HepG2 (cell line): Measurements from ENCODE around the gene LIN28A. TPM values are rescaled to one million over a fixed set of nuclear protein-coding genes. Genes with fewer than 3 reads are reported as not detected.

Experiments
- ATAC-seq: fragments of 200-7000 bp; cut with Tn5 transposase; 3 replicates; pipeline ENCODE4 v1.9.1; 2020; ENCODE audit warnings: mild to moderate bottlenecking, moderate library complexity
- BruUV-seq: library from RNA; stranded (reverse); fragments of 400-500 nt; replicated peaks from 2 replicates; lab custom pipeline; 2021; lab: Mats Ljungman, UMichigan
- CTCF ChIA-PET: fragments of 300-600 bp; formaldehyde crosslinking; extraction: SDS; loops from one replicate; lab custom pipeline; 2021; ENCODE audit warnings: low total read pairs, inconsistent platforms, low intra/inter-chr PET ratio; lab: Yijun Ruan, JAX
- POLR2A ChIA-PET: fragments of 350-600 bp; sonication (Branson Sonifier 250); formaldehyde crosslinking; loops from one replicate; lab custom pipeline; 2020; ENCODE audit warnings: antibody characterized with exemption, inconsistent platforms; lab: Yijun Ruan, JAX
- DNase-seq: peaks from one replicate; pipeline ENCODE4 v3.0.0-alpha.2; 2015; ENCODE audit warnings: low spot score
- FAIRE-seq: peaks from 3 replicates; lab custom pipeline; 2011; peaks lifted over from hg19 to GRCh38; lab: Jason Lieb, UNC
- H2AFZ ChIP-seq: one replicate; pipeline ENCODE4 v1.6.1; 2011; ENCODE audit warnings: low read length, inconsistent platforms
- H3K27ac ChIP-seq: fragments of 300-600 bp; 3 replicates; pipeline ENCODE4 v1.8.0; 2011; ENCODE audit warnings: mixed run types, mild to moderate bottlenecking, mixed read lengths, low read length, inconsistent platforms; ENCODE audit not compliant: insufficient read depth; ENCODE audit errors: extremely low read length
- H3K27me3 ChIP-seq, 2 experiments: fragments of 200-600 bp in 1 of 2; 2 replicates in 1 of 2; 3 replicates in 1 of 2; pipeline versions ENCODE4 v1.6.0 to v1.8.0; 2011; ENCODE audit warnings: low read length in 2 of 2, mild to moderate bottlenecking in 2 of 2, moderate library complexity in 2 of 2, inconsistent platforms in 1 of 2; ENCODE audit not compliant: insufficient read depth in 2 of 2, control insufficient read depth in 1 of 2
- H3K36me3 ChIP-seq, 2 experiments: fragments of 200-600 bp in 1 of 2; replicated peaks in 1 of 2; 2 replicates in 1 of 2; 3 replicates in 1 of 2; pipeline versions ENCODE4 v1.5.1 to v1.8.0; 2011; ENCODE audit warnings: low read length in 2 of 2, inconsistent platforms in 1 of 2; ENCODE audit not compliant: insufficient read depth in 2 of 2, control insufficient read depth in 1 of 2
- H3K4me1 ChIP-seq: 2 replicates; pipeline ENCODE4 v1.5.1; 2012; ENCODE audit warnings: low read length, inconsistent platforms; ENCODE audit not compliant: insufficient read depth
- H3K4me2 ChIP-seq: 2 replicates; pipeline ENCODE4 v1.6.0; 2011; ENCODE audit warnings: low read depth, low read length, inconsistent platforms
- H3K4me3 ChIP-seq, 3 experiments: fragments of 200-600 bp in 1 of 3; sonication (generic), shearing (Covaris generic) in 1 of 3; replicated peaks in 1 of 3; 2 replicates each; pipeline ENCODE4 v1.5.1; 2011 to 2016; ENCODE audit warnings: low read length in 3 of 3, inconsistent platforms in 2 of 3, low read depth in 2 of 3, mild to moderate bottlenecking in 2 of 3, control low read depth in 1 of 3, mixed read lengths in 1 of 3; ENCODE audit not compliant: insufficient read depth in 1 of 3
- H3K79me2 ChIP-seq: one replicate; pipeline ENCODE4 v1.6.1; 2011; ENCODE audit warnings: low read length, inconsistent platforms; ENCODE audit not compliant: insufficient read depth
- H3K9ac ChIP-seq: 2 replicates; pipeline ENCODE4 v1.6.0; 2011; ENCODE audit warnings: mild to moderate bottlenecking, low read depth, low read length, inconsistent platforms; ENCODE audit not compliant: insufficient read depth
- H3K9me3 ChIP-seq: 2 replicates; pipeline ENCODE4 v1.5.1; 2012; ENCODE audit warnings: mild to moderate bottlenecking, low read length
- H4K20me1 ChIP-seq: 2 replicates; pipeline ENCODE4 v1.6.0; 2011; ENCODE audit warnings: inconsistent platforms, mild to moderate bottlenecking, low read length, moderate library complexity; ENCODE audit not compliant: insufficient read depth
- CHD4 ChIP-seq: fragments of 200-600 bp; sonication (generic); IDR thresholded peaks from 2 replicates; pipeline ENCODE4 v1.7.0; 2017; ENCODE audit warnings: mild to moderate bottlenecking, low read length, borderline replicate concordance
- NFE2L1 ChIP-seq: sonication (generic); formaldehyde crosslinking; IDR thresholded peaks from 2 replicates; pipeline ENCODE4 v1.4.0; 2020; ENCODE audit warnings: missing genetic modification reagents, mild to moderate bottlenecking, borderline replicate concordance
- NR1H2 ChIP-seq: sonication (generic); formaldehyde crosslinking; IDR thresholded peaks from 2 replicates; pipeline ENCODE4 v1.8.1; 2022; ENCODE audit warnings: low read depth, missing genetic modification reagents, borderline replicate concordance
- ZNF10 ChIP-seq: sonication (generic); formaldehyde crosslinking; IDR thresholded peaks from 2 replicates; pipeline ENCODE4 v1.4.0; 2020; ENCODE audit warnings: mild to moderate bottlenecking, low read depth, missing genetic modification reagents, borderline replicate concordance
- ZNF530 ChIP-seq: sonication (generic); formaldehyde crosslinking; IDR thresholded peaks from 2 replicates; pipeline ENCODE4 v1.5.0; 2020; ENCODE audit warnings: low read depth, mild to moderate bottlenecking, missing genetic modification reagents
- WGBS: methylation state at CpG from one replicate; pipeline ENCODE4 v1.1.6; 2017; ENCODE audit warnings: low lambda C conversion rate; 5-methylcytosine and 5-hydroxymethylcytosine counted together
- in situ Hi-C: cut with HindIII; loops from 2 replicates; pipeline ENCODE4 v1.10.0; 2017; ENCODE audit warnings: low pct_unique_long_range_greater_than_20kb; ENCODE audit not compliant: extremely low pct_ligation_motif_present
- intact Hi-C: fragments of 100-400 bp; cut with micrococcal nuclease; formaldehyde crosslinking; loops from one replicate; pipeline ENCODE4 v1.10.0; 2022; ENCODE audit not compliant: unreplicated experiment
- polyA plus RNA-seq, 8 experiments: library from polyadenylated mRNA; depleted of rRNA in 3 of 8; stranded (reverse) in 7 of 8; unstranded in 1 of 8; fragments of >200 nt; fragmentation: Illumina TruSeq in 4 of 8; extraction: Trizol in 4 of 8; gene quantifications; 2 replicates each; pipeline versions ENCODE4 v1.2.1 to v1.2.3, GENCODE V29; 2011 to 2016; ENCODE audit warnings: low read depth in 4 of 8, missing spikeins in 1 of 8, mixed read lengths in 1 of 8; ENCODE audit not compliant: insufficient read depth in 1 of 8
- total RNA-seq, 5 experiments: library from RNA; depleted of rRNA; stranded (reverse); fragments of >200 nt; fragmentation: Illumina TruSeq; extraction: Trizol; gene quantifications; 2 replicates each; pipeline ENCODE4 v1.2.3, GENCODE V29; 2016; ENCODE audit warnings: low read depth in 1 of 5
- TF ChIP-seq, protein P1 (sequence below): sonication (generic); formaldehyde crosslinking; IDR thresholded peaks from 2 replicates; pipeline ENCODE4 v1.8.0; 2022; ENCODE audit warnings: missing genetic modification reagents, mild to moderate bottlenecking, borderline replicate concordance
- TF ChIP-seq, protein P2 (sequence below): sonication (generic); formaldehyde crosslinking; IDR thresholded peaks from 2 replicates; pipeline ENCODE4 v1.4.0; 2020; ENCODE audit warnings: missing genetic modification reagents
- TF ChIP-seq, protein P3 (sequence below): sonication (generic); formaldehyde crosslinking; IDR thresholded peaks from 2 replicates; pipeline ENCODE4 v1.4.0; 2020; ENCODE audit warnings: missing genetic modification reagents
- TF ChIP-seq, protein P4 (sequence below): sonication (generic); formaldehyde crosslinking; conservative IDR thresholded peaks from 2 replicates; pipeline ENCODE4 v1.4.0; 2020; ENCODE audit warnings: mild to moderate bottlenecking, missing genetic modification reagents, moderate library complexity
- TF ChIP-seq, protein P5 (sequence below): sonication (generic); formaldehyde crosslinking; IDR thresholded peaks from 2 replicates; pipeline ENCODE4 v1.5.0; 2020; ENCODE audit warnings: mild to moderate bottlenecking, missing genetic modification reagents, borderline replicate concordance

Gene LIN28A
- total and polyA plus RNA-seq, 2 of the 13 experiments (the other 11 are each of a cell fraction or from before 2014, with no cell fraction given) = not detected

DNA sequence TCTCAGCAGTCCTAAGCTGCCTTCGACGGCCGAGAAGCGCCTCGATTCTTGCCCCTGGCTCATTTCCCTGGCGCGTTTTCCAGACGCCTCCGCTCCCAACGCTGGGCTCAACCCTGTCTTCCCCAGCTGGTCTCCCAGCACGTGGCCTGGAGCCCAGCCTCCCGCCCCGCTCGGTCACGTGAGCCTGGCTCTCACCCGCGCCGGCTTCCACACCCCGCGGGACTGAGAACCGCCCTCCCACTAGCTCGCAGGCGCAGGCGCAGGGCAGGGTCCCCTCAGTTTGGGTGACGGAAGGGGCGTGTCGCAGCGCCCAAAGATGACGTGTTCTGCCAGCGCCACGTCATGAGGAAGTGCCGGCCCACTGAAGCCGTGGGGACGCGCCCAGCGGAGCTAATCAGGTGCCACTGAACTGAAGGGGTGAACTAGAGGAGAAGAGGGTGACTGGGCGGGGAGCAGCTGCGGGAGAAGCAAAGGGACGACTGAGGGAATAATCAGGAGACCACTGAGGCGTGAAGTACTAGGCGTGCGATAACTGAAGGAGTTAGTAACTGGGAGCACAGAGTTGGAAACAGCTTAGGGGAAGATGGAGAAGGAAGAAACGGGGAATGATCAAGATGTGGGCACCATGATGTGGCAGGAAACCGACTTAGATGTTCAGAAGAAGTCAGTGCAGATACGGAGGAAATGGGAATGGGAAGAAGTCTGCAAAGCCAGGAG, 21.5 kb downstream of the LIN28A start, which contains the start of gene DHDDS (continued):
- TF ChIP-seq, protein P1, sequence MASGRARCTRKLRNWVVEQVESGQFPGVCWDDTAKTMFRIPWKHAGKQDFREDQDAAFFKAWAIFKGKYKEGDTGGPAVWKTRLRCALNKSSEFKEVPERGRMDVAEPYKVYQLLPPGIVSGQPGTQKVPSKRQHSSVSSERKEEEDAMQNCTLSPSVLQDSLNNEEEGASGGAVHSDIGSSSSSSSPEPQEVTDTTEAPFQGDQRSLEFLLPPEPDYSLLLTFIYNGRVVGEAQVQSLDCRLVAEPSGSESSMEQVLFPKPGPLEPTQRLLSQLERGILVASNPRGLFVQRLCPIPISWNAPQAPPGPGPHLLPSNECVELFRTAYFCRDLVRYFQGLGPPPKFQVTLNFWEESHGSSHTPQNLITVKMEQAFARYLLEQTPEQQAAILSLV = peak; percentile 97
- TF ChIP-seq ZNF530 (CRISPR knock-in tag) = no peak
- no peak for TF ChIP-seq ZNF10

DNA sequence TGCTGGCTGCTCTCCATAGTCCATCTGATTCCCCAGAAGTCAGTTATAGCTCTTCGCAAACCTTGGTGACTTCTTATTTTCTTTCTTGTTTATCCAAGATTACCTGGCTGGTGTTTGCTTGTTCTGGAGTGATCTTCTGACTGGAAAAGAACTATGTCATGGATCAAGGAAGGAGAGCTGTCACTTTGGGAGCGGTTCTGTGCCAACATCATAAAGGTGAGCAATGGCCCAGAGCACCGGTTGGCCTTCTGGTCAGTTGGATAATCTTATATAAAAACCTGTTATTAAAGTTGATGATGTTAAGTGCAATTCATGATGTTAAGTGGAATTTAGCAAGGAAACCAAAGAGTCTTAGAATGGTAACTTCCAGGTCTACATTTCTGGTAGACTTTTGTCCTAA, 22.2 kb downstream of the LIN28A start:
- CTCF ChIA-PET = no interaction called here
- Histone ChIP-seq H2AFZ (peak overlapping the region; percentile 79), H3K27ac (peak overlapping the region; percentile 58), H3K9me3 (no peaks in the 10 kb centered on the region), H4K20me1 (no peaks in the 10 kb centered on the region), H3K36me3 (peaks cover 4 to 12% of the 10 kb centered on the region in 2 experiments; a peak in 3 of 5 replicates), H3K4me2 (peak overlapping the region; percentile 91), H3K9ac (peak overlapping the region; percentile 87), H3K27me3 (peaks cover 0 to 4% of the 10 kb centered on the region in 2 experiments; a peak in 1 of 5 replicates), H3K79me2 (peaks cover 11% of the 10 kb centered on the region), H3K4me1 (peaks cover 25% of the 10 kb centered on the region), H3K4me3 (peak overlapping the region; percentile 75 to 97 (median 84))
- ATAC-seq (no peak), DNase-seq (no peak), FAIRE-seq (no peak)
- BruUV-seq = no TSS peak
- POLR2A ChIA-PET = interaction anchor here (0.9 to 1.3 kb wide), 10 partner anchors 11 to 263 kb away, joined by 3 to 16 read pairs (median 4); partner anchors contain the start of genes HMGN2, RPS6KA1 and ZNF593
- intact Hi-C loops (no loop called here), in situ Hi-C loops (no loop called here)
- WGBS = 14% methylated on average over 3 of the region's 3 CpGs
- no peak for TF ChIP-seq NFE2L1
- TF ChIP-seq, protein P2, sequence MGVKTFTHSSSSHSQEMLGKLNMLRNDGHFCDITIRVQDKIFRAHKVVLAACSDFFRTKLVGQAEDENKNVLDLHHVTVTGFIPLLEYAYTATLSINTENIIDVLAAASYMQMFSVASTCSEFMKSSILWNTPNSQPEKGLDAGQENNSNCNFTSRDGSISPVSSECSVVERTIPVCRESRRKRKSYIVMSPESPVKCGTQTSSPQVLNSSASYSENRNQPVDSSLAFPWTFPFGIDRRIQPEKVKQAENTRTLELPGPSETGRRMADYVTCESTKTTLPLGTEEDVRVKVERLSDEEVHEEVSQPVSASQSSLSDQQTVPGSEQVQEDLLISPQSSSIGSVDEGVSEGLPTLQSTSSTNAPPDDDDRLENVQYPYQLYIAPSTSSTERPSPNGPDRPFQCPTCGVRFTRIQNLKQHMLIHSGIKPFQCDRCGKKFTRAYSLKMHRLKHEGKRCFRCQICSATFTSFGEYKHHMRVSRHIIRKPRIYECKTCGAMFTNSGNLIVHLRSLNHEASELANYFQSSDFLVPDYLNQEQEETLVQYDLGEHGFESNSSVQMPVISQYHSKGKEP (CRISPR knock-in tag) = no peak
- no peak for TF ChIP-seq CHD4
- TF ChIP-seq, protein P3, sequence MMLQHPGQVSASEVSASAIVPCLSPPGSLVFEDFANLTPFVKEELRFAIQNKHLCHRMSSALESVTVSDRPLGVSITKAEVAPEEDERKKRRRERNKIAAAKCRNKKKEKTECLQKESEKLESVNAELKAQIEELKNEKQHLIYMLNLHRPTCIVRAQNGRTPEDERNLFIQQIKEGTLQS = no peak
- TF ChIP-seq NR1H2 (CRISPR knock-in tag) = no peak
- TF ChIP-seq, protein P4, sequence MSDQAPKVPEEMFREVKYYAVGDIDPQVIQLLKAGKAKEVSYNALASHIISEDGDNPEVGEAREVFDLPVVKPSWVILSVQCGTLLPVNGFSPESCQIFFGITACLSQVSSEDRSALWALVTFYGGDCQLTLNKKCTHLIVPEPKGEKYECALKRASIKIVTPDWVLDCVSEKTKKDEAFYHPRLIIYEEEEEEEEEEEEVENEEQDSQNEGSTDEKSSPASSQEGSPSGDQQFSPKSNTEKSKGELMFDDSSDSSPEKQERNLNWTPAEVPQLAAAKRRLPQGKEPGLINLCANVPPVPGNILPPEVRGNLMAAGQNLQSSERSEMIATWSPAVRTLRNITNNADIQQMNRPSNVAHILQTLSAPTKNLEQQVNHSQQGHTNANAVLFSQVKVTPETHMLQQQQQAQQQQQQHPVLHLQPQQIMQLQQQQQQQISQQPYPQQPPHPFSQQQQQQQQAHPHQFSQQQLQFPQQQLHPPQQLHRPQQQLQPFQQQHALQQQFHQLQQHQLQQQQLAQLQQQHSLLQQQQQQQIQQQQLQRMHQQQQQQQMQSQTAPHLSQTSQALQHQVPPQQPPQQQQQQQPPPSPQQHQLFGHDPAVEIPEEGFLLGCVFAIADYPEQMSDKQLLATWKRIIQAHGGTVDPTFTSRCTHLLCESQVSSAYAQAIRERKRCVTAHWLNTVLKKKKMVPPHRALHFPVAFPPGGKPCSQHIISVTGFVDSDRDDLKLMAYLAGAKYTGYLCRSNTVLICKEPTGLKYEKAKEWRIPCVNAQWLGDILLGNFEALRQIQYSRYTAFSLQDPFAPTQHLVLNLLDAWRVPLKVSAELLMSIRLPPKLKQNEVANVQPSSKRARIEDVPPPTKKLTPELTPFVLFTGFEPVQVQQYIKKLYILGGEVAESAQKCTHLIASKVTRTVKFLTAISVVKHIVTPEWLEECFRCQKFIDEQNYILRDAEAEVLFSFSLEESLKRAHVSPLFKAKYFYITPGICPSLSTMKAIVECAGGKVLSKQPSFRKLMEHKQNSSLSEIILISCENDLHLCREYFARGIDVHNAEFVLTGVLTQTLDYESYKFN (CRISPR knock-in tag) = no peak
- TF ChIP-seq, protein P5, sequence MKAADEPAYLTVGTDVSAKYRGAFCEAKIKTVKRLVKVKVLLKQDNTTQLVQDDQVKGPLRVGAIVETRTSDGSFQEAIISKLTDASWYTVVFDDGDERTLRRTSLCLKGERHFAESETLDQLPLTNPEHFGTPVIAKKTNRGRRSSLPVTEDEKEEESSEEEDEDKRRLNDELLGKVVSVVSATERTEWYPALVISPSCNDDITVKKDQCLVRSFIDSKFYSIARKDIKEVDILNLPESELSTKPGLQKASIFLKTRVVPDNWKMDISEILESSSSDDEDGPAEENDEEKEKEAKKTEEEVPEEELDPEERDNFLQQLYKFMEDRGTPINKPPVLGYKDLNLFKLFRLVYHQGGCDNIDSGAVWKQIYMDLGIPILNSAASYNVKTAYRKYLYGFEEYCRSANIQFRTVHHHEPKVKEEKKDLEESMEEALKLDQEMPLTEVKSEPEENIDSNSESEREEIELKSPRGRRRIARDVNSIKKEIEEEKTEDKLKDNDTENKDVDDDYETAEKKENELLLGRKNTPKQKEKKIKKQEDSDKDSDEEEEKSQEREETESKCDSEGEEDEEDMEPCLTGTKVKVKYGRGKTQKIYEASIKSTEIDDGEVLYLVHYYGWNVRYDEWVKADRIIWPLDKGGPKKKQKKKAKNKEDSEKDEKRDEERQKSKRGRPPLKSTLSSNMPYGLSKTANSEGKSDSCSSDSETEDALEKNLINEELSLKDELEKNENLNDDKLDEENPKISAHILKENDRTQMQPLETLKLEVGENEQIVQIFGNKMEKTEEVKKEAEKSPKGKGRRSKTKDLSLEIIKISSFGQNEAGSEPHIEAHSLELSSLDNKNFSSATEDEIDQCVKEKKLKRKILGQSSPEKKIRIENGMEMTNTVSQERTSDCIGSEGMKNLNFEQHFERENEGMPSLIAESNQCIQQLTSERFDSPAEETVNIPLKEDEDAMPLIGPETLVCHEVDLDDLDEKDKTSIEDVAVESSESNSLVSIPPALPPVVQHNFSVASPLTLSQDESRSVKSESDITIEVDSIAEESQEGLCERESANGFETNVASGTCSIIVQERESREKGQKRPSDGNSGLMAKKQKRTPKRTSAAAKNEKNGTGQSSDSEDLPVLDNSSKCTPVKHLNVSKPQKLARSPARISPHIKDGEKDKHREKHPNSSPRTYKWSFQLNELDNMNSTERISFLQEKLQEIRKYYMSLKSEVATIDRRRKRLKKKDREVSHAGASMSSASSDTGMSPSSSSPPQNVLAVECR (CRISPR knock-in tag) = no peak
